GM12872 (cell line): ENCODE measurements around the gene PIGC.

Experiments used
- CTCF ChIP-seq: IDR thresholded peaks from 3 replicates; pipeline ENCODE4 v1.5.1; 2011; ENCODE audit warnings: low read depth, mild to moderate bottlenecking, low read length, moderate library complexity; ENCODE audit not compliant: insufficient read depth

The PIGC gene

GRCh38 chr1:172448995-172449584, 5.2 kb upstream of the PIGC start:
- TF ChIP-seq CTCF: no peak

- TF ChIP-seq CTCF: no peak
These were observed 3.8 kb upstream of the PIGC start for GRCh38 chr1:172447641-172448040.

GRCh38 chr1:172446547-172446946, 2.7 kb upstream of the PIGC start:
- no peak for TF ChIP-seq CTCF

GRCh38 chr1:172442843-172443565, 865 bp downstream of the PIGC start:
- no peak for TF ChIP-seq CTCF

- no peak for TF ChIP-seq CTCF
These were observed 1.5 kb downstream of the PIGC start for GRCh38 chr1:172442404-172442803.

GRCh38 chr1:172431721-172432192, 12.1 kb downstream of the PIGC start:
- no peak for TF ChIP-seq CTCF

GRCh38 chr1:172431204-172431603, 12.7 kb downstream of the PIGC start:
- TF ChIP-seq CTCF: no peak

- TF ChIP-seq CTCF: no peak
These were observed 13.8 kb downstream of the PIGC start for GRCh38 chr1:172430128-172430454.
